IPS-18a (cell line): Measurements from ENCODE around the gene VSTM2L.

Experiments used
- H3K27ac ChIP-seq: one replicate; pipeline ENCODE4 v1.5.1; 2013; ENCODE audit warnings: low read length
- H3K27me3 ChIP-seq: one replicate; pipeline ENCODE4 v1.6.1; 2013; ENCODE audit warnings: mild to moderate bottlenecking, low read length; ENCODE audit not compliant: control insufficient read depth, insufficient read depth
- H3K36me3 ChIP-seq: one replicate; pipeline ENCODE4 v1.6.1; 2013; ENCODE audit warnings: low read depth, low read length; ENCODE audit not compliant: control insufficient read depth
- H3K4me1 ChIP-seq: one replicate; pipeline ENCODE4 v1.6.1; 2013; ENCODE audit warnings: low read depth, low read length; ENCODE audit not compliant: control insufficient read depth
- H3K4me3 ChIP-seq: one replicate; pipeline ENCODE4 v1.5.1; 2013; ENCODE audit warnings: low read length
- H3K9ac ChIP-seq: one replicate; pipeline ENCODE4 v1.6.1; 2013; ENCODE audit warnings: mild to moderate bottlenecking, low read length, moderate library complexity
- H3K9me3 ChIP-seq: one replicate; pipeline ENCODE4 v1.6.1; 2013; ENCODE audit warnings: low read depth, low read length; ENCODE audit not compliant: control insufficient read depth

VSTM2L gene

DNA sequence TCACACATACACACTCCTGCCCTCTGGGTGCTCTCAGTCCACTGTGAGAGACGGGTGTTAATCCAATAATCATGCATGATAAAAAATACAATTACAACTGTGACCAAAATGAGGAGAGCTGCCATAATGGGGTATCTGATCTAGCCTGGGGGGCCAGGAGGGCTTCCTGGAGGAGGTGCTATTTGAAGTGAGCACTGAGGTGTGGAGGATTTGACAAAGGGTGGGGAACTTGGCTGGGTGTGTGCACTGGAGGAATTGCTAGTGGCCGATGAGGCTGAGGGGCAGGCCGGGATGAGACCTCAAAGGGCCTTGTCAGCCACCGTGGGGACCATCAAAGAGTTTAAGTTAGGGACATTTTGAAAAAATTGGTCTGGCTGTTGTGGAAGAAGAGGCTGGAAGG, 34.8 kb downstream of the VSTM2L start:
- Histone ChIP-seq H3K27me3 (no peaks in the 10 kb centered on the region), H3K36me3 (no peaks in the 10 kb centered on the region), H3K9ac (no peak overlapping the region), H3K4me3 (no peak overlapping the region), H3K9me3 (no peaks in the 10 kb centered on the region), H3K27ac (no peak overlapping the region), H3K4me1 (peaks cover 8% of the 10 kb centered on the region)

- Histone ChIP-seq H3K36me3 (no peaks in the 10 kb centered on the region), H3K27me3 (no peaks in the 10 kb centered on the region), H3K27ac (no peak overlapping the region), H3K4me1 (peaks cover 4% of the 10 kb centered on the region), H3K9me3 (no peaks in the 10 kb centered on the region), H3K4me3 (no peak overlapping the region), H3K9ac (no peak overlapping the region)
Measured at GRCh38 chr20:37938181-37938750, 35.3 kb downstream of the VSTM2L start.

GRCh38 chr20:37938954-37939353, 36.0 kb downstream of the VSTM2L start:
- Histone ChIP-seq H3K9ac (no peak overlapping the region), H3K27ac (no peak overlapping the region), H3K27me3 (no peaks in the 10 kb centered on the region), H3K36me3 (no peaks in the 10 kb centered on the region), H3K9me3 (no peaks in the 10 kb centered on the region), H3K4me1 (no peaks in the 10 kb centered on the region), H3K4me3 (no peak overlapping the region)

DNA sequence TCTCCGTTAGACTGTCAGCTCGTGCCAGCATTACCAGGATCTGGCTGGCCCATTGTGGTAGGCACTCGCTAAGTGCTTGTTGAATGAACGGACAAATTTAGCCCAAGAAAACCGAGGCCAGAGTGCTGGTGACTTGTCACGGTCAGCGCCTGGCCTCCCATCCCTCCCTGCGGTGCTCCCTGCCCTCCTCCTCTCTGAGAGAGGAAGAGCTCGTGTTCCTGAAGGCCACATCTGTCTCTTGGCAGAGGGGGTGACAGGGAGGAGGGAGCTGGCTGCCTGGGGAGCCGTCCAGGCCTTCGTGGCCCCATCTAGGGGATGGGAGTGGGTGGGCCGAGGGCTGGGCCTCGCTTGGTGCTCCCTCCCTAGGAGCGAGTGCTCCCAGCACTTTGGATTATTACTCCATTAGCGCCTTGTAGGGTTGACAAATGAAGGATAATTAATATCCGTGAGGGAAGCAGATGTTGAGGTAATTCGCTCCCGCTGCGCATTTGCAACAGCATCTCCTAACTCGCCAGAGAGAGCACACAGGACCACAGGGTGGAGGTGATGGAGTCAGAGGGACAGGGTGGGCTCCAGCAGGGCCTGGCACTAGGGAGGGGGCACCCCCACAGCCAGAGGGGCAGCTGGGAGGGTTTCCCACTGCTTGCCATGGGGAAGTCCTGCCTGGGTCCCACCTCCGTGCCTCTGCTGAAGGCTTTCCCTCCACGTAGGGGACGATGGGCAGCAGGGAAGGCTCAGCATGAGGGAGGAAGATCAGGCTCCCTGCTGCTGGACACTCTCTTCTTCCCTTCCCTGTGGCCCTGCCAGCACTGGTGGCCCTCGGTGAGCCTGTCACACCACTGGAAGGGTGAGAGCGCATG, 37.0 kb downstream of the VSTM2L start:
- no peak overlapping the region for H3K9ac ChIP-seq
- H3K9me3 ChIP-seq = no peaks in the 10 kb centered on the region
- no peak overlapping the region for H3K4me3 ChIP-seq
- no peaks in the 10 kb centered on the region for H3K36me3 ChIP-seq
- H3K27ac ChIP-seq = no peak overlapping the region
- H3K27me3 ChIP-seq = no peaks in the 10 kb centered on the region
- H3K4me1 ChIP-seq = no peaks in the 10 kb centered on the region

GRCh38 chr20:37940858-37941257, 37.9 kb downstream of the VSTM2L start:
- H3K4me3 ChIP-seq = no peak overlapping the region
- no peak overlapping the region for H3K27ac ChIP-seq
- H3K9me3 ChIP-seq = no peaks in the 10 kb centered on the region
- H3K4me1 ChIP-seq = no peaks in the 10 kb centered on the region
- no peak overlapping the region for H3K9ac ChIP-seq
- no peaks in the 10 kb centered on the region for H3K36me3 ChIP-seq
- H3K27me3 ChIP-seq = no peaks in the 10 kb centered on the region

DNA sequence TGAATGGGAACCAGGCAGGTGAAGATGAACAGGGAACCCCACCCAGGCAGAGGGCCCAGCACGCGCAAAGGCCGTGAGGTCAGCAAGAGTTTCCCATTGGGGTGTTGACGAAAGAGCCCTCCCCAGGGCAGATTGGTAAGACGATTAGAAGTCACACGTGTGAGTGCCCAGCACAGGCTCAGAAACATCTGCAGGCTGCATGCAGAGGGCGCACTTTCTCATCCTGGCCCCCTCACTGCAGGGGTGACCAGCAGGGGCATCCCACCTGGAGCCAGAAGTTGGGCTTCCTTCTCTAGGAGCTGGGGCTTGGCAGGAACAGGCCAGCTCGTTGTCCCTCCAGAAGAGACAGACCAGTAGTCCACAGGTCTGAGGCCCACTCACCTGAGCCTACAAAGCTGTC, 38.4 kb downstream of the VSTM2L start:
- no peak overlapping the region for H3K27ac ChIP-seq

GRCh38 chr20:37941992-37942391, 39.1 kb downstream of the VSTM2L start:
- H3K27ac ChIP-seq = no peak overlapping the region
- no peaks in the 10 kb centered on the region for H3K4me1 ChIP-seq
- no peaks in the 10 kb centered on the region for H3K9me3 ChIP-seq
- H3K9ac ChIP-seq = no peak overlapping the region
- H3K27me3 ChIP-seq = no peaks in the 10 kb centered on the region
- H3K36me3 ChIP-seq = no peaks in the 10 kb centered on the region
- H3K4me3 ChIP-seq = no peak overlapping the region

More for the DNA sequence above, 38.4 kb downstream of the VSTM2L start:
- no peaks in the 10 kb centered on the region for H3K27me3 ChIP-seq
- no peaks in the 10 kb centered on the region for H3K4me1 ChIP-seq
- H3K36me3 ChIP-seq = no peaks in the 10 kb centered on the region
- H3K9me3 ChIP-seq = no peaks in the 10 kb centered on the region
- no peak overlapping the region for H3K9ac ChIP-seq
- no peak overlapping the region for H3K4me3 ChIP-seq

GRCh38 chr20:37943033-37943432, 40.1 kb downstream of the VSTM2L start:
- H3K4me3 ChIP-seq = no peak overlapping the region
- no peaks in the 10 kb centered on the region for H3K27me3 ChIP-seq
- no peak overlapping the region for H3K9ac ChIP-seq
- no peaks in the 10 kb centered on the region for H3K4me1 ChIP-seq
- no peaks in the 10 kb centered on the region for H3K36me3 ChIP-seq
- no peaks in the 10 kb centered on the region for H3K9me3 ChIP-seq
- H3K27ac ChIP-seq = no peak overlapping the region

DNA sequence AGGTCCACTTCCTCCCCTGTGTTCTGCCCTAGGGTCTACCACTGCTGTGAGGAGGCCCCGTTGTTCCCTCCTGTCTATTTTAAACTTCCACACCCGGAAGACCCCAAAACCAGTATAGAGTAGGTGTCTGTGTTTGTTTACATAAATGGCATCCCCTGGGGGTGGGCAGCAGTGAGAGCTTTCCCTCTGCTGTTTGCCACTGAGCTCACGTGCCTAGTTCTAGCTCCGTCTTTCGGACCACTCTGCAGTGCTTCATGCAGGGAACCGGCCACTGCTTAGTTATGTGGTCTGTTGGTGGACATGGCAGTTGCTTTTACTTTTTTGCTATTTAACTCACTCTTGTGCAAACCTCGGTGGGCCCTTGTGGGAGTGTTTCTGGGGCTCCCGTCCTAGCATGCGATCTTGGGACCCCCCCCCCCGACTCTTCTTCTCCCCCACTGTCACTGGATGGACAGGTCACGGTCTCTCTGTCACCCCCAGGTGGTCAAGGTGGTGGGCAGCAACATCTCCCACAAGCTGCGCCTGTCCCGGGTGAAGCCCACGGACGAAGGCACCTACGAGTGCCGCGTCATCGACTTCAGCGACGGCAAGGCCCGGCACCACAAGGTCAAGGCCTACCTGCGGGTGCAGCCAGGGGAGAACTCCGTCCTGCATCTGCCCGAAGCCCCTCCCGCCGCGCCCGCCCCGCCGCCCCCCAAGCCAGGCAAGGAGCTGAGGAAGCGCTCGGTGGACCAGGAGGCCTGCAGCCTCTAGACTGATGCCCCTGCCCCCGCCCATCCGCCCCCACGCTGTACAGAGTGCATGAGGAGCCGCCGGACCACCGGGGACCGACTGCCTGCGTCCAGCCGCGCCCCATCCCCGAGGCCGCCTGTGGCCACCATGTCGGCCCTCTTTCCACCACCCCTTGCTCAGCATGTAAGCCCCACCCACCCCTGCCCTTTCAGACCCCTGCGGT, 40.9 kb downstream of the VSTM2L start:
- Histone ChIP-seq H3K4me1 (no peaks in the 10 kb centered on the region), H3K9ac (no peak overlapping the region), H3K4me3 (no peak overlapping the region), H3K9me3 (no peaks in the 10 kb centered on the region), H3K36me3 (no peaks in the 10 kb centered on the region), H3K27me3 (no peaks in the 10 kb centered on the region), H3K27ac (no peak overlapping the region)

DNA sequence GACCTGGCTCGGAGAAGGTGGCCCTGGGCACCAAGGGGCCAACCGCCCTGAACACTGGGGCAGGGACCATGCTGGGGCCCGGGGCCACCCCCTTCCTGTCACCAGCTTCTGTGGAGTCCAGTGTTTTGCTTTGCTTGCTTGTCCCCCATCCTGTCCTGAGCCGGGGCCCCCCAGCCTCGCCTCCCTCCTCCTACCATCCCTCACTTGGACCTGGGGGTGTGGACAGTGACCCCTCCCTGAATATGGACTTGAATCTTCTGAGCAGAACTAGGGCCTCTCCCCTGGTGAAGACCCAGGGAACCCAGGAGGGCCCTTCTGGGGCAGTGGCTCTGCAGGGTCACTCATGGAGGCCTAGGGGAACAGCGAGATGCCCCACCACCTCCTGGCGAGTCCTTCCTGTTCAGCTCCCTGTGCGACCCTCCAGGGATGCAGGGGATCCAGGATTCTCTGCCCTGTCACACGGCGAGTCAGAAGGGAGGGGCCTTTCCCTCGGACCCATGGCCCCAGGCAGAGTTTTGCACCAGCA, 41.6 kb downstream of the VSTM2L start:
- Histone ChIP-seq H3K27me3 (no peaks in the 10 kb centered on the region), H3K4me1 (no peaks in the 10 kb centered on the region), H3K27ac (no peak overlapping the region), H3K36me3 (no peaks in the 10 kb centered on the region), H3K4me3 (no peak overlapping the region), H3K9me3 (no peaks in the 10 kb centered on the region), H3K9ac (no peak overlapping the region)

DNA sequence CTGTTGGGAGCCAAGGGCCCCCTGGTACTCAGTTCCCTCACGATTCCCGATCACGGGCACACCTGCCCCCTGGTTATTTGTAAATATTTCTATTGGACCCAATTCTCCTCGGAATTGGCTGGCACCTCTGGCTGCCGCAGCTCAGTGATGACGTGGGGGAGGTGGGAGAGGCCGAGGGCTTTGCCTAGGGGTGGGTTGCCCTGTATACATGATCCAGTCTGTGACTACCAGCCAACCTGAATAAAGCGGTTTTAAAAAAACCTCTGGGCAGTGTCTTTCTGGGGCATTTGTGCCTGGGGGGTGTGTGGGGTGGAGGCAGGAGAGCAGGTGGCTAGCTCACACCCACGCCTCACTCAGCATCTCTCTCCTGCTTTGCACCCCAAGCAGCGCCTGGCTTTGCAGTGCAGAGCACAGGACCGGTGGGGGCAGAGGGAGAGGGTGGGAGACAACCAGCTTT, 42.2 kb downstream of the VSTM2L start:
- Histone ChIP-seq H3K27me3 (no peaks in the 10 kb centered on the region), H3K4me3 (no peak overlapping the region), H3K9me3 (no peaks in the 10 kb centered on the region), H3K9ac (no peak overlapping the region), H3K36me3 (no peaks in the 10 kb centered on the region), H3K4me1 (no peaks in the 10 kb centered on the region), H3K27ac (no peak overlapping the region)
